Upper lobe of left lung (tissue), 6 donors: ENCODE data around the gene CLMN. TPM values are rescaled to one million over a fixed set of nuclear protein-coding genes. Genes with fewer than 3 reads are reported as not detected.

Experiments used
- ATAC-seq, 2 donors: fragments of 200-7000 bp; cut with Tn5 transposase; one replicate each; pipeline ENCODE4 v1.9.1; 2022; ENCODE audit warnings: mild to moderate bottlenecking in 2 of 2, moderate library complexity in 2 of 2; ENCODE audit not compliant: low FRiP score in 2 of 2
- DNase-seq, 2 donors: peaks; one replicate each; pipeline ENCODE4 v3.0.0-alpha.2; 2019 to 2020
- H3K27ac ChIP-seq, 4 donors: fragments of 200-600 bp; sonication (generic); one replicate each; pipeline ENCODE4 v1.5.1; 2016 to 2019
- H3K27me3 ChIP-seq, 4 donors: fragments of 200-600 bp; sonication (generic); one replicate each; pipeline ENCODE4 v1.5.1; 2017 to 2019
- H3K36me3 ChIP-seq, 4 donors: fragments of 200-600 bp; sonication (generic); one replicate each; pipeline ENCODE4 v1.5.1; 2016 to 2019
- H3K4me1 ChIP-seq, 4 donors: fragments of 200-600 bp; sonication (generic); one replicate each; pipeline ENCODE4 v1.5.1; 2018 to 2019
- H3K4me3 ChIP-seq, 4 donors: fragments of 200-600 bp; sonication (generic); one replicate each; pipeline ENCODE4 v1.5.1; 2017 to 2019; ENCODE audit warnings: mild to moderate bottlenecking in 2 of 4, moderate library complexity in 1 of 4
- H3K9me3 ChIP-seq, 4 donors: fragments of 200-600 bp; sonication (generic); one replicate each; pipeline ENCODE4 v1.5.1; 2018 to 2019
- CTCF ChIP-seq, 6 experiments: fragments of 450-650 bp in 4 of 6; fragments of 200-600 bp in 2 of 6; sonication (generic) in 2 of 6; IDR thresholded peaks; one replicate each; pipeline ENCODE4 v1.5.1; 2016 to 2019; ENCODE audit warnings: antibody characterized with exemption in 6 of 6
- EP300 ChIP-seq, 4 donors: sonication (generic); formaldehyde crosslinking; IDR thresholded peaks; one replicate each; pipeline ENCODE4 v1.5.1; 2017; ENCODE audit warnings: antibody characterized with exemption in 4 of 4, control low read depth in 2 of 4
- POLR2A ChIP-seq, 4 donors: fragments of 450-650 bp; IDR thresholded peaks; one replicate each; pipeline ENCODE4 v1.5.1; 2016 to 2017; ENCODE audit warnings: antibody characterized with exemption in 4 of 4, mild to moderate bottlenecking in 2 of 4
- POLR2AphosphoS5 ChIP-seq, 2 donors: sonication (generic); formaldehyde crosslinking; IDR thresholded peaks; one replicate each; pipeline ENCODE4 v1.5.1; 2017; ENCODE audit warnings: antibody characterized with exemption in 2 of 2
- WGBS, 2 donors: methylation state at CpG; one replicate each; pipeline ENCODE4 v1.1.5; 2017 to 2018; 5-methylcytosine and 5-hydroxymethylcytosine counted together
- total RNA-seq, 6 donors: library from RNA; depleted of rRNA in 4 of 6; stranded (reverse); fragments of >200 nt in 4 of 6; gene quantifications; one replicate each; pipeline versions ENCODE4 v1.1.0 to v1.2.1, GENCODE V29; 2016 to 2021
- donor health status: DM: no; HTN: no; CAD: no; lungs with moderate emphysema.
- donor health status: DM: no; HTN: yes; CAD: no; lungs with severe emphysema.

The CLMN gene
- total RNA-seq, 6 donors from 2014 or later = 9.7 to 35.5 (median 18.8) TPM

- peak overlapping the region in 3 of 4 donors; percentile 52 to 84 (median 67) for H3K4me3 ChIP-seq
Observed at GRCh38 chr14:95320078-95320895, 579 bp upstream of the CLMN start.

GRCh38 chr14:95318399-95319311 is 1.1 kb downstream of the CLMN start:
- H3K4me1 ChIP-seq = peaks cover 22 to 29% (median 27%) of the 10 kb centered on the region in 4 donors
- TF ChIP-seq EP300 (IDR thresholded peaks at IDR 0.05) = no peak
- DNase-seq = peak in 1 of 2 donors; percentile 69
- no peaks in the 10 kb centered on the region for H3K36me3 ChIP-seq
- 29 to 32% methylated on average over 8 to 22 of the region's 22 CpGs for WGBS, 2 donors
- no peaks in the 10 kb centered on the region for H3K9me3 ChIP-seq
- peak overlapping the region; percentile 67 to 84 (median 77) for H3K4me3 ChIP-seq
- H3K27me3 ChIP-seq = no peaks in the 10 kb centered on the region
- peak overlapping the region; percentile 58 to 79 (median 71) for H3K27ac ChIP-seq
- ATAC-seq = no peak

More at GRCh38 chr14:95320078-95320895, 579 bp upstream of the CLMN start:
- H3K27ac ChIP-seq = peak overlapping the region; percentile 15 to 81 (median 54)
- no peaks in the 10 kb centered on the region for H3K27me3 ChIP-seq
- DNase-seq (peak in 1 of 2 donors; percentile 83), ATAC-seq (no peak)
- TF ChIP-seq POLR2AphosphoS5 (IDR thresholded peaks at IDR 0.05) = no peak
- TF ChIP-seq CTCF (IDR thresholded peaks at IDR 0.05) = no peak
- no peaks in the 10 kb centered on the region for H3K9me3 ChIP-seq
- H3K36me3 ChIP-seq = no peaks in the 10 kb centered on the region
- 49 to 52% methylated on average over 11 to 18 of the region's 32 CpGs for WGBS, 2 donors
- H3K4me1 ChIP-seq = peaks cover 9 to 20% (median 16%) of the 10 kb centered on the region in 4 donors

GRCh38 chr14:95317817-95318343 is 1.8 kb downstream of the CLMN start:
- TF ChIP-seq CTCF (IDR thresholded peaks at IDR 0.05) (no peak), EP300 (IDR thresholded peaks at IDR 0.05) (no peak), POLR2AphosphoS5 (IDR thresholded peaks at IDR 0.05) (no peak), POLR2A (IDR thresholded peaks at IDR 0.05) (no peak)
- Histone ChIP-seq H3K4me1 (peaks cover 28 to 37% (median 34%) of the 10 kb centered on the region in 4 donors), H3K9me3 (no peaks in the 10 kb centered on the region), H3K36me3 (no peaks in the 10 kb centered on the region), H3K27me3 (no peaks in the 10 kb centered on the region), H3K27ac (peak overlapping the region in 2 of 4 donors; percentile 70 to 79), H3K4me3 (peak overlapping the region in 1 of 4 donors; percentile 84)
- no peak for ATAC-seq
- no peak for DNase-seq
- whole genome bisulfite sequencing, 2 donors = 74 to 75% methylated on average over 3 of the region's 3 CpGs

GRCh38 chr14:95316821-95317220 is 2.9 kb downstream of the CLMN start:
- WGBS, 2 donors = 84 to 87% methylated on average over 3 to 8 of the region's 8 CpGs

More at GRCh38 chr14:95316821-95317220, 2.9 kb downstream of the CLMN start:
- DNase-seq (no peak), ATAC-seq (no peak)
- TF ChIP-seq CTCF (IDR thresholded peaks at IDR 0.05) (no peak), EP300 (IDR thresholded peaks at IDR 0.05) (no peak), POLR2A (IDR thresholded peaks at IDR 0.05) (no peak), POLR2AphosphoS5 (IDR thresholded peaks at IDR 0.05) (no peak)
- Histone ChIP-seq H3K27me3 (no peaks in the 10 kb centered on the region), H3K36me3 (no peaks in the 10 kb centered on the region), H3K4me1 (peaks cover 31 to 41% (median 38%) of the 10 kb centered on the region in 4 donors), H3K9me3 (no peaks in the 10 kb centered on the region), H3K27ac (peak overlapping the region in 1 of 4 donors; percentile 27), H3K4me3 (no peak overlapping the region)
